NCI-H2029 (cell line): ENCODE data around the gene KCNJ6.
"Not testable (repeated sequence)": the region's sequence is repeated elsewhere in the genome, so short reads cannot be mapped to it uniquely, and the experiment has no call there.

ENCODE experiments used
- DNase-seq: peaks from one replicate; lab custom pipeline; 2025; lab: John Stamatoyannopoulos, UW

Gene KCNJ6

DNA sequence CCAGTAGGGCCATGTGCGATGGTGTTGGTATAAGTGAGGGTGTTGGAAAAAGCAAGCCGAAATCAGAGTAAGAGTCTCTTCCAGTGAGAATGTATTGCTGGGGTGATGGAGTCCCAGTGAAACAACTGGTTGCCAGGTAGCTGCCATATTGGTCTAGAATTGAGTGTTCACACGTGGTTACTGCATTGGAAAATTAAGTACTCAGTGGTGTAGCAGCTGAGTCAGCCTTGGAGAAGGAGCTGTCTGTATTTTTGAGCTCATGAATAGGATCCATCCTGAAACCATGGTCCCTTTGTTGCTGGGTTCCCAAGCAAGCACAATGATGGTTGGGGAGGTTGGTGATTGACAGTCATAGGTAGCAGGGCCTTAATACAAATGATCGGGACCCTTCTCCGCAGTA is 314.3 kb downstream of the KCNJ6 start:
- DNase-seq = no peak

DNA sequence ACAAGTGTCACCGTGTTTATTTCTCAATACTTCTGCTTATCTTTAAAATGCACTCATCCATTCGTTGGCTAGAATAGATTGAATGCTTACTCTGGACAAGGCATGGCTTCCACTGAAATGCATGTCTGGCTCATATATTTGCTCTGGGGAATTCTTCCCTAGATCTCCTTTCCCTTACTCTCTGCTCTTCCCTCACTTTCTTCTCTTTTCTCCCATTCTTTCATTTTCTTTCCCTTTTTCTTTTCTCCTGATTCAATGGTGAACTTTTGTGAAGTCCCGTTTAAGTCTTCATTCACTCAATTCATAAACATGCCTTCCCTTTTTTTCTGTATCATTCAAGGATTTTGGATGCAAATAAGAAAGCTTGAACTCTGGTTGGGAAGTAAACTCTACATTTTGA is 315.2 kb downstream of the KCNJ6 start:
- no peak for DNase-seq

DNA sequence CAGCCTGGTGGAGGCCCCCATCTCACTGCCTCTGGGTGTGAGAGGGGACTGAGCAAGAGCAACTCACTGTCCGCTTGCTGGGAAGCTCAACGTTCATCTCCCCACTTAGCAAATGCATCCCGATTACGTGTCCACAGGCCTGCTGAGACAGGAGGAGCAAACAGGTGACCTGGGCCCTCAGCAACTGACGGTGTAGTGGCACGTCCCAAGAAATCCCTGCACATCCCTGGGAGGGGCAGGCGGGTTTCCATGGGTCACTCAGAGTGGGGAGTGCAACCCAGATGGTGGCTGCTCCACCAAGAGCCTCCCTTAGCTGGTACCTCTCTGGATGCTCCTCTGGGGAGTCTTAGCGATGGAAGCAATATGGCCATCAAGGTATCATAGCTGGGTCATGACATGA is 320.3 kb downstream of the KCNJ6 start:
- no peak for DNase-seq

DNA sequence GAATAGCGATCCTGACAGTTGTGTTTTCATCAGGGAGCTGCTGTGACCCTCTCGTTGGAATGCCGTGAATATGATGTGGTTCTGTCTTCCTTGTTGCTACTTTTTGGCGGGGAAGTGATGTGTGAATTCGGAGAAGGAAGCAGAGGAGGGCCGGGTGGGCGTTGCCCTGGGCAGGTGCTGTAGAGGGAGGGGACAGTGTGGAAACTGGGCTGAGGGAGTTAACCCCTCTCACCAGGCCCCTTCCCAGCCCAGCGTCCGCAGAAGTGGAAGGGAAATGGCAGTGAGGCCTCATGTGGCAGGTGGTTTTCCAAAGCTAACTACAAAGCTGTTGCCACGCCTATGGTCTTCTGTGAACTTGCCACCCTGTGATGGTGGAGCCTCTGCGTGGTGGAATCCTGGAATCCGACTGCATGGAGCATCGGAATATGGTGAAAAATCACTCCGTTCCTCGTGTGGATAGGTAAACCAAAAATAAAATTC is 321.7 kb downstream of the KCNJ6 start:
- no peak for DNase-seq

DNA sequence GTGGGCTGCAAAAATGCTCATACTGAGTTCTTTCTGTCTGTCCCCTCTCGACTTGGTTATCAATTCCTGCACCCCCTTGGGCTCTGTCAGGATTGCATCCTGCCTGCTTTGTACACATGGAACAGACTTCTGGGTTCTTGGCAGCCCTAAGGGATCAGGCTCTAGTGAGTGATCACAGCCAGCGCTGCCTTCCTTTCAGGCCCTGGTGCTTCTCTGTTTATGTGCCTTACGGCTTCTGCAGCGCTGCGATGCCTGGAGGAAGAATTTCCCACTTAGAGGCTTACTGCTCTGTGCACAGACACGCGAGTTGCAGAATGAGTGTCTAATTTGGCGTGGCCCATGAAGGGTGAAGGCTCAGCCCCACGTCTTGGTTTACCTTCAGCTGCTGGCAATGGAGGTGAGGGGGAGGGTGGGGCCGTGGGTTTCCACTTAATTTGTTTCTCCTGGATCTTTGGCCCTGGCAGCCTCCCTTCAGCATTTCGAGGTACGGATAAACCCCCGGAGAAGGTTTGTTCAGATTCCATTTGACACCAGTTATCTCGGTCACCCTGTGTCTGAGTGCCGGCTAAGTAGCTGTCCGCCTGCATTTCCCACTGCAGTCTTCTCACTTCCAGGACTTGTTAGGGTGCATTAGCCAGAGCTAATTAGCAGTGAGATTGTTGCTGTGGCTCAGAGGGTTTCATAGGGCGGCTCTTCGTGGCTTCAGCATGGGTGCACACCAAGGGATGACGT is 322.4 kb downstream of the KCNJ6 start:
- no peak for DNase-seq

DNA sequence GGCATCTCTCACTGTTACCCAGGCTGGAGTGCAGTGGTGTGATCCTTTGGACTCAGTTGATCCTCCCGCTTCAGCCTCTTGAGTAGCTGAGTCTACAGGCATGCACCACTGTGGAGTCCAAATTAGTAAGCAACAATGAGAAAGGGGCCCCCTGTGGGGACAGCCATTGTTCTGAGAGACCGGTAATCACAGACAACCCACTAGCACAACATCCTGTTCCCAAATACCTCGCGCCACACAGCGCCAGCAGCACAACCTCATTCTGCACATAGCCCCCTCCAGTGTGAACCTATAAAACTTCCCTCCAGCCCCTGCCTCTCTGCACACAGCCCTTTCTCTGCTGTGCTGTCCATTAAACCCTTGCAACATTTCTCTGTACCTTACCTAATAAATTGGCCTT is 323.2 kb downstream of the KCNJ6 start:
- no peak for DNase-seq

DNA sequence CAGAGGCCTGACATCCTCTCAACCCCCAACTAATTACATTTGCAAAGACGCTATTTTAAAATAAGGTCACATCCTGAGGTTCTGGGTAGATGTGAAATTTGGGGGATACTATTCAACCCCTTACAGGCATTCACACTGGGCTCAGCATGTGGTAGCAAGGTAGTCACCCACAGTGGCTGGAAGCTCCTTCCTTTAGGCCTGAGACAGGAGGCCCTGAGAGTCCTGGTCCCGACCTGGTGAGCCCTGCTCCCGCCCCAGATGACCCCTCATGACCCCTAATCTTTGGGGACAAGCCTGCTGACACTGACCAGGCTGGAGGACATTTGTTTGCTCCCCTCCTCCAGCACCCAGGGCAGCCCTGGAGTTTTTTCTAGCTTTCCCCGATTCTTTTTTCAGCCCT is 323.8 kb downstream of the KCNJ6 start:
- DNase-seq = no peak

DNA sequence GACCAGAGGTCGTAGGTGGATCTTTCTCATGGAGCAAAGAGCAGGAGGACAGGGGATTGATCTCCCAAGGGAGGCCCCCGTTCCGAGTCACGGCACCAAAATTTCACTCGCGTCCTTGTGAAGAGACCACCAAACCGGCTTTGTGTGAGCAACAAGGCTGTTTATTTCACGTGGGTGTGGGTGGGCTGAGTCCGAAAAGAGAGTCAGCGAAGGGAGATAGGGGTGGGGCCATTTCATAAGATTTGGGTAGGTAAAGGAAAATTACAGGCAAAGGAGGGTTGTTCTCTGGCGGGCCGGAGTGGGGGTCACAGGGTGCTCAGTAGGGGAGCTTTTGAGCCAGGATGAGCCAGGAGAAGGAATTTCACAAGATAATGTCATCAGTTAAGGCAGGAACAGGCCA is 324.3 kb downstream of the KCNJ6 start:
- DNase-seq = not testable (repeated sequence)

DNA sequence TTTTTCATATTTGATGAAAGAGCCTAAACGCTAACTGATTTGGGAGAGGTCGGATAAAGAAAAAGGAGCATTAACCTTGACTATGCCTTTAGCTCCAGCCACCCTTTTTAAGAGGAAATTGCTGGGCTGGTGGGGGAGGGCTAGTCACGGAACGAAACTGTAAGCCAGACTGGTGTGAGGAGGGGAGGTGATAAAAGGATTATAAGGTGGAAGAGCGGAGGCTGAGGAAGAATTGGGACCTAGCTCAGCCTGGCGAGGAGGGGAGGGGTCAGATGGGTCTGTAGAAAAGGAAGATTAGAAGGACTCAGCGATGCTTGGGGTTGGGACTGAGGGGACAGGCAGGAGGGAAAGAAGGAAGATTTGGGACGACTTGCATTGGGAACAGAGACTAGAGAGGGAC is 325.4 kb downstream of the KCNJ6 start:
- not testable (repeated sequence) for DNase-seq

DNA sequence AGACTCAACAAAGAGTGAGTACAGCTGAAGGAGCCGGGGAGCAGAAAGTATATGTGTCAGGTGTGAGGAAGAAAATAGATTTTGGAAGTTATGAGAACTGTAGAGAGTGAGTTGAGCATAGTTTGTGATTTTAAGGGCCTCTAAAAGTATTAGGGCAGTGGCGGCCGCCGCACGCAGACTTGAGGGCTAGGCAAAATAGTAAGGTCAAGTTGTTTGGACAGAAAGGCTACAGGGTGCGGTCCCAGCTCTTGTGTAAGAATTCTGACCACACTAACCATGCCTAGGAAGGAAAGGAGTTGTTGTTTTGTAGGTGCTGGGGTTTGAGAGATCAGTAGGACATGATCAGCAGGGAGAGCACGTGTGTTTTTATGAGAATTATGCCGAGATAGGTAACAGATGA is 327.6 kb downstream of the KCNJ6 start:
- not testable (repeated sequence) for DNase-seq

DNA sequence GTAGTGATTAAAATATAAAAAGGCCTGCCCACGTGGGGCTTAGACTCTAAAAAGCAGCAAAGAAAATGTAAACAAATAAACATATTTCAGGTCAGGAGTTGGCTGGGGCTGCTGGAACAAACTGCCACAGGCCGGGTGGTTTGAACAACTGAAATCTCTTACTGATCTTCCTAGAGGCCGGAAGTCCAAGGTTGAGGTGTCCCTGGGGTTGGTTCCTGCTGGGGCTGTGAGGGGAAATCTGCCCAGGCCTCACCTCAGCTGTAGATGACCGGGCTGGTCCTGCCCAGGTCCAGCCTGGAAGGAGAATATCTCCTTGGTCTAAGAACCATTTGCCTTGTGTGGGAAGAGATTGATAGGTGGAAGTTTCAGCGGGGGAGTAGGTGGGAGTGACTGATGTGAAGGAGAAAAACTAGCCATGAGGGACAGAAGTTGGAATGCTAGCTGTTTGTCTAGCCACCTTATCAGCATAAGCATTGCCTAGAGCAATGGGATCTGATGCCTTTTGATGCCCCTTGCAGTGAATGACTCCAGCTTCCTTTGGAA is 328.6 kb downstream of the KCNJ6 start:
- DNase-seq = no peak

DNA sequence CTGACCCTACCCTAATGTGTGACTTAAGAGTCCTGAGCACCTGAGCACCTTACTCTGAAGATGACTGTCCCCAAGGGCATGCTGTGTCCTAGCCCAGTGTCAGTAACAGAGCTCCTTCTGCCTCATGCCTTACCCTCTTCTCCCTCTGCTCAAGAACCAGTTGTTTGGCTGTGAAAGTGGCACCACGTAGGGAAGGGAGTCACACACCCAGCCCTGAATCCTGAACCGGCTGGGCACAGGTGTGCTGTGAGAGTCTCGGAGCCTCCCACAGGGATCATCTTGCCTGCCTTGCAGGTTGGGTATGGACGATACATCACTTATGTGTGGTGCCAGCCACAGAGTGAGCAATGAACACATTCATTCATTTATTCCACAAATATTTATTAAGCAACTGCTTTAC is 329.1 kb downstream of the KCNJ6 start:
- DNase-seq = no peak

DNA sequence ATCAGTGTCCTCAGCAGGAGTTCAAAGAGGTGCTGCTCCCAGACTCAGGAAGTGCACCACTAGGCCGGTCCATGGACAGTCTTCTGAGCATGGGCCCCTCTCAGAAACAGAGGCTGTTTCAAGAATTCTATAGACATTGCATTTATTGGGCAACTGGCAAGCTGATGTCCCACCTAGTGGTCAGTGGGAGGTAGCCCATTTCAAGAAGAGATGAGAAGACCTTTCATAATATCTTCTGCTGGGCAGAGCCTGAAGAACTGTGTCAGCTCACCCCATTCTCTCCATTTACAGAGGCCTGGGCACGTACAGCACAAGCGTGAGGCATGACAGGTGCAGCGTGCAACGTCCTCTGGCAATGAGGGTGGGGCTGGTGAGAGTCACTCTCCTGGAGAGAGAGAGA is 333.7 kb downstream of the KCNJ6 start:
- DNase-seq = no peak

DNA sequence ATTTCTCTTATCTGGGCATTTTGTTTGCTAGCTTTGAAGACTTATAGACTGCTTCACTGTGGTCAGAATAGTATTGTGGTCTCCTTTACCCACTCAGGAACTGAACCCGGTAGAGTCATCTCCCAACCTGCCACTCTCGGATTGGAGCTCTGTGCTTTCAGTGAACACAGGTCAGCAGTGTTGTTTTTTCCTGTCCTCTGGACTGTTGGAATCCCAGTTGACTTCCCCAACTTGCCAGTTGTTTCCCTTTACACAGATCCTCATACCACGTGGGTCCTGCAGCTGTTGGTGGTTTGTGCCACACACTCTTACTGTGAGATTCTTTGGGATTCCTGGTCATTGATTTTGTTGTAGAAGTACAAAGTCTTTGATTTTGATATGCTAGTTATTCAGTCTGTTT is 335.6 kb downstream of the KCNJ6 start:
- no peak for DNase-seq

DNA sequence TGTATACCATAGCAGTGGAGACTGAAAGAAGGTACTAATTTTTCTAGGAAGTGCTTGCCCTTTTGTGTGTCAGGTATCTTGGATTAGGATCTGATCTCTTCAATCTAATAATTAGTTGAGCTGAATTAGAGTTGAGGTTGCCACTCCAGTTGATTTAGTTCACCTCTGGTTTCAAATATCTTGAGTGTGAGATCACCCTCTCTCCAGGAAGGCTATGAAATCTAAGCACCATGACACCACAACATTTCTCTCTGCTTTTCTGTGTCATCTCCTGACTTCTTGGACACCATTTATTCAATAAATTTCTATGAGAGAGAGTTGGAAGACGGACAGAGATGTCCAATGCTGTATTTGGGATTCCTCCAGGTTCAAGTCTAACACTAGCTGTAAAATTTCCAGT is 336.9 kb downstream of the KCNJ6 start:
- no peak for DNase-seq

DNA sequence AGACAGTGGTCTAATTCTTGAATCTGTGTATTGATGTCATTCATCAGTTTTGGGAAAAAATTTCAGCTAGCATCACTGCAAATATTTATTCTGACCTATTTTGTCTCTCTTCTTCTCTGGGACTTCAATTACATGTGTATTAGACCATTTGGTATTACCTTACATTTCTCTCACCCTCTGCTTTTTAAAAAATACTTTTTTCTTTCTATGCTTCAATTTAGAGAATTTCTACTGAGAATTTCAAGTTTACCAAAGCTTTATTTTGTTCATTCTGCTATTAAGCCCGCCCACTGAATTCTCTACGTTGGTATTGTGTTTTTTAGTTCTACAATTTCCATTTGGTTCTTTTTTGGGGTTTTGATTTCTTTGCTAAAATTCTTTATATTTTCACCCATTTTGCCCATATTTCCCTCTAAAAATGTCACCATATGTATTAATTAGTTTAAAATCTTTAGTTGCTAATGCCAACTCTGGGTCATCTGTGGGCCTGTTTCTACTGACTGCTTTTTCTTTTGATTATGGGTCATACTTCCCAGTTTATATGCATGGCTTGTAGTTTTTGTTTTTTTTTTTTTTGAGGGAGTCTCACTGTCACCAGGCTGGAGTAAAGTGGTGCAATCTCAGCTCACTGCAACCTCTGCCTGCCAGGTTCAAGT is 337.7 kb downstream of the KCNJ6 start:
- DNase-seq = no peak

DNA sequence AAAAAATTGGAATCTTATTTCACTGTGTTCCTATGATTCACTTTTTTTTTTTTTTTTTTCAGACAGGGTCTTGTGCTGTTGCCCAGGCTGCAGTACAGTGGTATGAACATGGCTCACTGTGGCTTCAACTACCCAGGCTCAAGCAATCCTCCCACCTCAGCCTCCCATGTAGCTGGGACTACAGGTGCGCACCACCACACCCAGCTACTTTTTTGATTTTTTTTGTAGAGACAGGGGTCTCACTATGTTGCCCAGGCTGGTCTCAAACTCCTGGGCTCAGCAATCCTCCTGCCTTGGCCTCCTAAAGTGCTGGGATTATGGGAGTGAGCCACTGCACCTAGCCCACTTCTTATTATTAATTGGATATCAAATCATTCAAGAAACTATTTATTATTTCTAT is 339.3 kb downstream of the KCNJ6 start:
- DNase-seq = not testable (repeated sequence)

DNA sequence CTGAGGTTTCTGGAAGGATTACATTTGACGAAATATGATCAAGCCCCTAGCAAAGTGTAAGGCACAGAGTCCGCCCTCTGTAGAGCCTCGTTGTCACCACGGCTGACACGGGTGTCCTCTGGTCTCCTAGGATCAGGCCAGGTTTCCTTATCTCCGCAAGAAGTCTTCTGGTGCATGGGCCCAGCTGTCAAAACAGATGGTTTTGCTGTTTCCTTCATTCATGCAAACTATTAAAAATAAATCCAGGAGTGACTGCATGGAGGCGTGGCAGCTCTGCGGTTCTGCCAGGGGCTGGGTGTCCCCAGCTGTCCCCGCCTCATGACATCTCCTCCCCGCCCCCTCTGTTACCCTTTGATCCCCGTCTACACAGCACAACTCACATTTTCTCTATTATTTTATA is 340.7 kb downstream of the KCNJ6 start:
- DNase-seq = no peak

DNA sequence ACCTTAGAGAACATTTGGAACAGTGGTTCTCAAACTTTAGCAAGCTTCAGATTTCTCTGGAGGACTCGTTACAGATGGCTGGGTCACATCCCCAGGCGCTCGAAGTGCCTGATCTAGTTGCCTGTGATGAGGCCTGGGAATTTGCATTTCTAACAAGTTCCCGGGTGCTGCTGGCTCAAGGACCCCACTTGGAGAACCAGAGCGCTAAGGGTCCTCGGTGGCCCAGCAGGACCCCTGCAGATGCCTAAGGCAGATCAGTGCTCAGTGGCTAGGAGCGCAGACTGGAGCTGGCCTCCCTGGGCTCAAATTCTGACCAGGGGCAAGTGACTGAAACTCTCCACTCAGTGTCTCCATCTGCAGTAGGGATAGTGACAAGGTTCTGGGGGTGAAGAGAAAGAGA is 341.5 kb downstream of the KCNJ6 start:
- no peak for DNase-seq

DNA sequence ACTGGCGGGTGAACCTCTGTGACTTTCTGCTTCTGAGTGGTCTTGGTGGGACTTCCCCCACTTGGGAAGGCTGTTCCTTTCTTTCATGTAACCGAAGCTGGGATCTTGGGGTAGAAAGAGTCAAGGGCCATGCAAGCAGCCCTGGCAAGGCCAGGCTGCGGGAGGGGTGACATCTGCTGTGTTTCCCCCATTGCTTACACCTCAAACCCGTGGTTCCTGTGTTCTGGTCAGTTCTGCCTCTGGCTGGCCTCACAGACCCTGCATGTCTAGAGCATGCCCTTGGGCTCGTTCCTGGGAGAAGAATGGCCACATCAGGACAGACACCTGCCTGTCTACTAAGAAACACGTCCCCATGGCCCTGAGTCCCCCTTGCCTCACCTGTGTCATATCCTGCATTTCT is 341.9 kb downstream of the KCNJ6 start:
- DNase-seq = no peak

DNA sequence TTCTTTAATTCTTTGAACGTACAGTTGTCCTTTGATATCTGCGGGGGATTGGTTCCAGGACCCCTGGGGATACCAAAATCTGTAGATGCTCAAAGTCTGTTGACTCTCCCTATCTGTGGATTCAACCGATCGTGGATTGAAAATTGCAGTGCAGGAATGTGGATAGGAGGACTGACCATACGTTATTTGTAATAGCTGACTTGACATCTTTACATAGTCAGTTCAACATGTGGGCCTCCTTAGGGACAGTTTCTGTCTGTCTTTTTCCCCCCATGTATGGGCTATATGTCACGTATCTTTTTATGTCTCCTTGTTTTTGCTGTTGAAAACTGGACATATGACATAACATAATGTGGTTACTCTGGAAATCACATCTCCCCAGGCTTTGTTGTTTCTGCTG is 344.8 kb downstream of the KCNJ6 start:
- no peak for DNase-seq

DNA sequence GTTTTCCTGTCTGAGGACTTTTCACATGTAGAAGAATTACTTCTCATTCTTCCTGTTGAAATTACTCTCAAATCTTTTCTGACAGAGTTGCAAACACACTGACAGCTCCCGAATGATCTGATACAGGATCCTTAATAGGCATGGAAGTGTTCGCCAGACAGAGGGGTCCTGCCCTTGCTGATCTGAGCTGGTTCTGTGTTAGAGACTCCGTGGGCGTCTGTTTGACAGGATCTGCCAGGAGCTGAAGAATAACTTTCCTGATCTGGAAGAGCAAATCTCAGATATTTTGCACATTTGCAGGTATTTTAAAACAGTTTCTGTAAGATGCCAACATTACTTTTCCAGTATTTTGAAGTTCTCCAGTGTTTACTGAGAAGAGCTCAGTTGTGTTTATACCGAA is 347.3 kb downstream of the KCNJ6 start:
- DNase-seq = no peak

DNA sequence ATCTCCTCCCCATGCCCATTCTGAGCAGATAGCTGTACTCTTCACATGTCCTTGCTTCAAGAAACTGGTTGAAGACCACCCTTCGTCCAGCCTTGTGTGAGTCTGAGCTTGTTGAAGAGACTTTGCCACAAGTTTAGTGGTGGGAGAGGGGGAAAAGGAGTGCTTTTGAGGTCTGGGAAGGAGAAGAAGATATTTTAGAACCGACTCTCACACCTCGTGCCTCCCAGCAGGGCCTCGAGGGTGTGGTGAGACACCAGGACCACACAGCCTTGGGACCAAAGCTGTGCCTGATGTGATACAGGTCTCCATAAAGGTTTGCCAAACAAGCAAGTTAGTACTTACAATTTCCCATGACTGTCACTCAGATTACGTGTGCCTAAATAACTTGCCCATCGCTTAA is 347.8 kb downstream of the KCNJ6 start:
- no peak for DNase-seq
